GM18511 (cell line): ENCODE data around the gene GALNT11.
"Not testable (repeated sequence)": the region's sequence is repeated elsewhere in the genome, so short reads cannot be mapped to it uniquely, and the experiment has no call there.

Experiments used
- ATAC-seq: cut with Tn5 transposase; IDR thresholded peaks from one replicate; pipeline ENCODE4 v1.9.1; 2021; ENCODE audit warnings: mild to moderate bottlenecking, moderate library complexity; ENCODE audit not compliant: unreplicated experiment

The GALNT11 gene

GRCh38 chr7:152027491-152028365 lies 2.3 kb downstream of the GALNT11 start:
- ATAC-seq: not testable (repeated sequence)

- ATAC-seq: not testable (repeated sequence)
Measured at GRCh38 chr7:152030059-152030458, 4.6 kb downstream of the GALNT11 start.

GRCh38 chr7:152030639-152031038 lies 5.2 kb downstream of the GALNT11 start:
- ATAC-seq: not testable (repeated sequence)

GRCh38 chr7:152035817-152036216 lies 10.3 kb downstream of the GALNT11 start:
- no peak for ATAC-seq

GRCh38 chr7:152038410-152038809 lies 12.9 kb downstream of the GALNT11 start:
- not testable (repeated sequence) for ATAC-seq

GRCh38 chr7:152043086-152043485 lies 17.6 kb downstream of the GALNT11 start:
- not testable (repeated sequence) for ATAC-seq

- not testable (repeated sequence) for ATAC-seq
Measured at GRCh38 chr7:152044909-152045308, 19.4 kb downstream of the GALNT11 start.

GRCh38 chr7:152046531-152046930 lies 21.1 kb downstream of the GALNT11 start:
- no peak for ATAC-seq

GRCh38 chr7:152048051-152048450 lies 22.6 kb downstream of the GALNT11 start:
- ATAC-seq: no peak

GRCh38 chr7:152050547-152050971 lies 25.1 kb downstream of the GALNT11 start:
- no peak for ATAC-seq

- ATAC-seq: no peak
Measured at GRCh38 chr7:152051968-152052367, 26.5 kb downstream of the GALNT11 start.

- ATAC-seq: no peak
Measured at GRCh38 chr7:152052771-152053170, 27.3 kb downstream of the GALNT11 start.

GRCh38 chr7:152054367-152055230 lies 29.1 kb downstream of the GALNT11 start:
- ATAC-seq: no peak

GRCh38 chr7:152056621-152057274 lies 31.3 kb downstream of the GALNT11 start:
- no peak for ATAC-seq

GRCh38 chr7:152059311-152059710 lies 33.8 kb downstream of the GALNT11 start:
- ATAC-seq: no peak

GRCh38 chr7:152061086-152061485 lies 35.6 kb downstream of the GALNT11 start:
- ATAC-seq: not testable (repeated sequence)

- ATAC-seq: not testable (repeated sequence)
Measured at GRCh38 chr7:152063192-152063591, 37.7 kb downstream of the GALNT11 start.

GRCh38 chr7:152063821-152064220 lies 38.3 kb downstream of the GALNT11 start:
- ATAC-seq: not testable (repeated sequence)

- ATAC-seq: not testable (repeated sequence)
Measured at GRCh38 chr7:152065800-152066344, 40.4 kb downstream of the GALNT11 start.

GRCh38 chr7:152072421-152072820 lies 46.9 kb downstream of the GALNT11 start:
- no peak for ATAC-seq

- ATAC-seq: no peak
Measured at GRCh38 chr7:152073352-152073751, 47.9 kb downstream of the GALNT11 start.
